Natural killer cell (primary cell): Measurements from ENCODE around the gene ODF2. TPM values are rescaled to one million over a fixed set of nuclear protein-coding genes. Genes with fewer than 3 reads are reported as not detected.

Experiments used
- ATAC-seq, 3 donors: fragments of 150-1000 bp in 2 of 3; fragments of 200-7000 bp in 1 of 3; cut with Tn5 transposase; 1 replicate in 1 of 3; 2 replicates in 2 of 3; pipeline ENCODE4 v1.10.0; 2021; ENCODE audit warnings: mild to moderate bottlenecking in 2 of 3, moderate library complexity in 2 of 3
- DNase-seq, 2 donors: peaks; one replicate each; pipeline versions ENCODE4 v3.0.0 to v3.0.0-alpha.2; 2013 to 2021; ENCODE audit warnings: mixed read lengths in 1 of 2
- H3K27ac ChIP-seq: one replicate; pipeline ENCODE4 v1.5.1; 2013; ENCODE audit warnings: mild to moderate bottlenecking, low read length
- H3K27me3 ChIP-seq: one replicate; pipeline ENCODE4 v1.6.1; 2013; ENCODE audit warnings: low read length; ENCODE audit not compliant: control insufficient read depth, insufficient read depth
- H3K36me3 ChIP-seq: one replicate; pipeline ENCODE4 v1.6.1; 2013; ENCODE audit warnings: low read length; ENCODE audit not compliant: control insufficient read depth, insufficient read depth
- H3K4me1 ChIP-seq: one replicate; pipeline ENCODE4 v1.6.1; 2013; ENCODE audit warnings: low read length; ENCODE audit not compliant: control insufficient read depth, insufficient read depth
- H3K4me3 ChIP-seq: one replicate; pipeline ENCODE4 v1.5.1; 2013; ENCODE audit warnings: low read length
- H3K9me3 ChIP-seq: one replicate; pipeline ENCODE4 v1.6.1; 2013; ENCODE audit warnings: low read length; ENCODE audit not compliant: control insufficient read depth, insufficient read depth
- H3K27ac Mint-ChIP-seq, 2 donors: one replicate each; pipeline ENCODE4 v1.8.0; 2022; ENCODE audit warnings: mild to moderate bottlenecking in 2 of 2, mixed read lengths in 2 of 2, moderate library complexity in 1 of 2
- H3K27me3 Mint-ChIP-seq, 2 donors: one replicate each; pipeline ENCODE4 v1.8.0; 2022; ENCODE audit warnings: low read depth in 2 of 2, mixed read lengths in 2 of 2
- H3K36me3 Mint-ChIP-seq: one replicate; pipeline ENCODE4 v1.8.0; 2022; ENCODE audit warnings: mixed read lengths
- H3K4me1 Mint-ChIP-seq, 2 donors: one replicate each; pipeline ENCODE4 v1.8.0; 2022; ENCODE audit warnings: mixed read lengths in 2 of 2
- H3K4me3 Mint-ChIP-seq: one replicate; pipeline ENCODE4 v1.8.0; 2022; ENCODE audit warnings: mild to moderate bottlenecking, moderate library complexity, mixed read lengths
- H3K9me3 Mint-ChIP-seq, 2 donors: one replicate each; pipeline ENCODE4 v1.8.0; 2022; ENCODE audit warnings: mixed read lengths in 2 of 2
- CTCF ChIP-seq: fragments of 200-600 bp; IDR thresholded peaks from one replicate; pipeline ENCODE4 v1.8.0; 2022; ENCODE audit warnings: antibody characterized with exemption
- WGBS: methylation state at CpG from one replicate; pipeline ENCODE4 v1.1.7; 2013; ENCODE audit warnings: missing lambda C conversion rate; ENCODE audit not compliant: insufficient coverage; 5-methylcytosine and 5-hydroxymethylcytosine counted together
- intact Hi-C: fragments of 100-400 bp; cut with micrococcal nuclease; formaldehyde crosslinking; loops from one replicate; pipeline ENCODE4 v1.14.2; 2022
- total RNA-seq, 4 donors: library from RNA; stranded (reverse); fragments of 120-200 nt in 1 of 4; gene quantifications; one replicate each; pipeline versions ENCODE4 v1.2.3 to v1.2.4, GENCODE V29; 2013 to 2022

ODF2 gene
- total RNA-seq, 3 donors from 2014 or later (not counting 1 experiment from before 2014, with no cell fraction given), result 36.4 to 44.4 (median 37.5) TPM

DNA sequence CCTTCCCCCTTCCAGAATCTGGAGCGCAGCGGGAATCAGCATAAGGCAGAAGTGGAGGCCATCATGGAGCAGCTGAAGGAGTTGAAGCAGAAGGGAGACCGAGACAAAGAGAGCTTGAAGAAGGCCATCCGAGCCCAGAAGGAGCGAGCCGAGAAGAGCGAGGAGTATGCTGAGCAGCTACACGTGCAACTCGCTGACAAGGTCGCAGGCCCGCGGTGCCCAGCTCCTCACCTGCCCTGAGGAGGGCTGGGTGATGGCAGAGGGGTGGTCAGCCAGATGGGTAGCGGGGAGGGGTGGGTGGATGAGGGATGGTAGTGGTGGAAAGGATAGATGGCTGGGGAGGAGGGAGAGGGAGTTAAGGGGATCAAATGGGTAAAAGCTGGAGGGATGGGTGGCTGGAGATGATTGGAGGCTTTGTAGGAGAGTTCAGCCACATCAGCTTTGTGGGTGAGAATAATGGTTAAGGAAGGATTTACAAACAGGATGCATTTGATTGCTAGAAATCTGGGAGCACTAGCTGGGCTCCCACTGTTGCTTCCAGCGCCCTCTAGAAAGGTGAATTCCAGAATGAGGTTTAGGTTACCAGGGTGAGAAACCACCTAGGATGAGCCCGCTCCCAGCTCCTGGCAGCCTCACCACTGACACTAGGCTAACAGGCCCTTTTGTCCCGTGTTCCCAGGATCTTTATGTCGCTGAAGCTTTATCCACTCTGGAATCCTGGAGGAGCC, 29.0 kb downstream of the ODF2 start:
- intact Hi-C loops, result no loop called here
- no peak for DNase-seq
- Histone ChIP-seq H3K4me1 (no peaks in the 10 kb centered on the region), H3K36me3 (peaks cover 71% of the 10 kb centered on the region), H3K27me3 (no peaks in the 10 kb centered on the region), H3K9me3 (no peaks in the 10 kb centered on the region), H3K27ac (no peak overlapping the region), H3K4me3 (no peak overlapping the region)
- no peak for ATAC-seq
- no peaks in the 10 kb centered on the region for H3K27me3 Mint-ChIP-seq
- H3K36me3 Mint-ChIP-seq, result peaks cover 15% of the 10 kb centered on the region
- H3K9me3 Mint-ChIP-seq, result no peaks in the 10 kb centered on the region
- H3K4me3 Mint-ChIP-seq, result no peak overlapping the region
- H3K4me1 Mint-ChIP-seq, result no peaks in the 10 kb centered on the region
- H3K27ac Mint-ChIP-seq, result no peak overlapping the region
- TF ChIP-seq CTCF, result no peak
- WGBS, result 94% methylated on average over 17 of the region's 17 CpGs

DNA sequence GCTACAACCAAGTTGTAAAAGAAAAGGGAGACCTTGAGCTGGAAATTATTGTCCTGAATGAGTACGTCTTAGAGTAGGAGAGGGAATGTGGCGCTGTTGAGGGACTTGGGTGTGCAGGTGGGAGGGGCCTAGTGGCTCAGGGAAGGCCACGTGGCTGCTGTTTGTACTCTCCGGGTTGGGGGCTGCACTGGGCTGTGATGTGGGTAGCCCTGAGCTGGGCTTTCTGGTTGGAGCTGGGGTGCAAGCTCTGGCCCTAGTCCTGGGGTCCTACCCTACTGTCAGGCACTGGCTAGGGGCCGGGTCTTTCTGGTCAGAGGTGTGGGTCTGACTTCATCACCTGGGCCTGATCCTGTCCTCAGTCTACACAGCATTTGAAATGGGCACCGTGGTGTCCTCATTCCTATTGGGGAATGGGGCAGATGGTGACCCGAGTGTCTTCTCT, 29.6 kb downstream of the ODF2 start:
- Mint-ChIP-seq H3K36me3 (peaks cover 15% of the 10 kb centered on the region), H3K27ac (no peak overlapping the region), H3K9me3 (no peaks in the 10 kb centered on the region), H3K4me3 (no peak overlapping the region), H3K27me3 (no peaks in the 10 kb centered on the region), H3K4me1 (no peaks in the 10 kb centered on the region)
- DNase-seq (no peak), ATAC-seq (no peak)
- intact Hi-C loops, result no loop called here
- H3K27ac ChIP-seq, result no peak overlapping the region
- no peaks in the 10 kb centered on the region for H3K27me3 ChIP-seq
- H3K4me1 ChIP-seq, result no peaks in the 10 kb centered on the region
- no peak overlapping the region for H3K4me3 ChIP-seq
- H3K9me3 ChIP-seq, result no peaks in the 10 kb centered on the region
- no peak for TF ChIP-seq CTCF
- H3K36me3 ChIP-seq, result peaks cover 73% of the 10 kb centered on the region
- WGBS, result 94% methylated on average over 7 of the region's 7 CpGs

DNA sequence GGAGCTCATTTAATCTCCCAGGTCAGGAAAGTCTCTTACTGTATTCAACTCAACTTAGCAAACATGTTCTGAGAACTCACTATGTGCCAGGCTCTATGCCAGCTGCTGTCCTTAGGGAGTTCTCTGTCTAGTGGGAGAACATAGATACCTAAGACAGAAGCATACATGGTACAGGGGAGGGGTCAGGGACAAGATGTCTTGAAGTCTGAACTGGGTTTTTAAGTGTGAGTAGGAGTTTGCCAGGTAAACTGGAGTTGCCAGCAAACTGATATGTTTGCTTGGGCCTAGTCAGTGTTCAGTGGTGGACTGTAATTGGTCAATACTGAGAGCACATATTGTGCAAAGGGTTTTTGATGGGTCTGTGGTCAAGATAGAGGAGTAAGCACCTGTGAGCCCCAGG, 30.4 kb downstream of the ODF2 start:
- no peak overlapping the region for H3K4me3 Mint-ChIP-seq
- Histone ChIP-seq H3K27ac (no peak overlapping the region), H3K36me3 (peaks cover 73% of the 10 kb centered on the region), H3K4me3 (no peak overlapping the region), H3K27me3 (no peaks in the 10 kb centered on the region), H3K4me1 (no peaks in the 10 kb centered on the region), H3K9me3 (no peaks in the 10 kb centered on the region)
- H3K27me3 Mint-ChIP-seq, result no peaks in the 10 kb centered on the region
- TF ChIP-seq CTCF, result no peak
- H3K4me1 Mint-ChIP-seq, result no peaks in the 10 kb centered on the region
- H3K9me3 Mint-ChIP-seq, result no peaks in the 10 kb centered on the region
- H3K27ac Mint-ChIP-seq, result peak overlapping the region in 1 of 2 donors; percentile 28
- intact Hi-C loops, result no loop called here
- no peak for ATAC-seq
- peaks cover 13% of the 10 kb centered on the region for H3K36me3 Mint-ChIP-seq
- no peak for DNase-seq

DNA sequence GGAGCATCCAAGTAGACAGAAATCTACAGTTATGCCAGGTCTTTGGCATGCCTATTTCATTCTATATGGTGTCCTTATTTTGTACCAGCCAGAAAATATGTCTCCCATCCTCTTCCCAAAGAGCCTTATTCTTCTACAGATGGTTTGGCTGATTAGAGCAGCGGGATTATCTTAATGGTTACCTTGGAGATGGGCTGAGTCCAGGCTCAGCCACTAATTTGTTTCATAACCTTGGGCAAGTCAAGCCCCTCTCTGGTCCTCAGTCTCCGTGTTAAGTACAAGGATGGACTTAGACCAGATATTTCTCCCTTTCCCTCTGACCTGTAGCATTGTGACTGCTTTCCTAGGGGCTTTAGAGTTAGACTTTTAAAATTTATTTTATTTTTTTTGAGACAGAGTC, 37.6 kb downstream of the ODF2 start:
- peaks cover 67% of the 10 kb centered on the region for H3K36me3 ChIP-seq
- H3K27me3 ChIP-seq, result no peaks in the 10 kb centered on the region
- no peaks in the 10 kb centered on the region for H3K27me3 Mint-ChIP-seq
- DNase-seq (no peak), ATAC-seq (no peak)
- 100% methylated on average over 2 of the region's 2 CpGs for WGBS
- no peak overlapping the region for H3K4me3 Mint-ChIP-seq
- H3K4me1 ChIP-seq, result no peaks in the 10 kb centered on the region
- H3K9me3 ChIP-seq, result no peaks in the 10 kb centered on the region
- no peaks in the 10 kb centered on the region for H3K4me1 Mint-ChIP-seq
- no peak overlapping the region for H3K27ac ChIP-seq
- H3K9me3 Mint-ChIP-seq, result no peaks in the 10 kb centered on the region
- no peak overlapping the region for H3K27ac Mint-ChIP-seq
- H3K4me3 ChIP-seq, result no peak overlapping the region
- intact Hi-C loops, result no loop called here
- TF ChIP-seq CTCF, result no peak
- H3K36me3 Mint-ChIP-seq, result peaks cover 18% of the 10 kb centered on the region
